HG03039 (cell line): ENCODE results near the gene DHRS13.
"Not testable (repeated sequence)": the region's sequence is repeated elsewhere in the genome, so short reads cannot be mapped to it uniquely, and the experiment has no call there.

Experiments used
- ATAC-seq: cut with Tn5 transposase; IDR thresholded peaks from one replicate; pipeline ENCODE4 v1.9.1; 2021; ENCODE audit warnings: mild to moderate bottlenecking, moderate library complexity; ENCODE audit not compliant: unreplicated experiment

The DHRS13 gene

GRCh38 chr17:28883967-28884702 lies 18.7 kb downstream of the DHRS13 start:
- no peak for ATAC-seq

- no peak for ATAC-seq
Measured at GRCh38 chr17:28882154-28882895, 20.6 kb downstream of the DHRS13 start.

GRCh38 chr17:28881533-28882056 lies 21.3 kb downstream of the DHRS13 start:
- no peak for ATAC-seq

GRCh38 chr17:28880572-28880945 lies 22.3 kb downstream of the DHRS13 start:
- no peak for ATAC-seq

DNA sequence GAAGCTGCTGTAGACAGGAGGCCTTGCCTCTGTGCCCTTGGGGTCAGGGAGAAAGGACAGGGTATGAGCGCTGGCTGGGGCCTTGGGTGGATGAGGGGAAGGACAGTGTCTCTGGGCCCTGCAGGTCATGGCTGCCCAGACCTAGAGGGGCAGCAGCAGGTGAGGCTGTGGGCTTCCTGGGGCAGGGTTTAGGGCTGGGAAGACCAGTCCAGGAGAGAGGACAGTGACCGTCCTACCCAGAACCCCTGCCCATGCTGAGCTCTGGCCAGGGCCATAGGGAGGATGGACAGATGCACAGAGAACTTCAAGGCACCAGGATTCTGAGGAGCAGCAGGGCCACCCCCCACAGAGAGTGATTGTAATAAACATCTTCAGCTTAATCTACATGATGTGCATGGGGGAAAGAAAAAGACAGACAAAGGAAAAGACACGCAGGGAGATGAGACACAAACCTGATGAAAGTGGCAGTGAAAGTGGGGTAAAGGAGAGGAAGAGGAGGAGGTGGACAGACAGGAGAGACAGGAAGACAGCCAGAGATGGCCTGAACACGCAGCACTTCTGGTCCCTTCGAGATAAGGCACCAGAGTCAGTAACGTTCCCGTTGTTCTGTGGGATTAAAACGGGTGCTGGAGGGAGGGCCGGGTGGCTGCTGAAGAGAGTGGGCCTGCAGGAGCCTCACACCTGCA lies 22.9 kb downstream of the DHRS13 start:
- ATAC-seq, result no peak

GRCh38 chr17:28878981-28879380 lies 23.9 kb downstream of the DHRS13 start:
- no peak for ATAC-seq

GRCh38 chr17:28878158-28878910 lies 24.5 kb downstream of the DHRS13 start:
- no peak for ATAC-seq

DNA sequence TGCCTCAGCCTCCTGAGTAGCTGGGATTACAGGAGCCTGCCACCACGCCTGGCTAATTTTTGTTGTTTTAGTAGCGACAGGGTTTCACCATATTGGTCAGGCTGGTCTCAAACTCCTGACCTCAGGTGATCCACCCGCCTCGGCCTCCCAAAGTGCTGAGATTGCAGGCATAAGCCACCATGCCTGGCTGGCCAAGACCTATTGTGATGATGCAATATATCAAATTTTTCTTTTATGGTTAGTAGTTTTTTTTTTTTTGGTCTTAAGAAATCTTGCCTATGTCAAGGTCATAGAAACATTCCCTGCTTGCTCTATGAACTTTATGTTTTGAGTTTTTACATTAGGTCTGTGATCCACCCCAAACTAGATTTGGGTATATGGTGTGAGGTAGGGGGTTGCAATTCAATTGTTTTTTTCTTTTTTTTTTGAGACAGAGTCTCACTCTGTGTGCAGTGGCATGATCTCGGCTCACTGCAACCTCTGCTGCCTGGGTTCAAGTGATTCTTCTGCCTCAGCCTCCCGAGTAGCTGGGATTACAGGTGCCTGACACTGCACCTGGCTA lies 25.6 kb downstream of the DHRS13 start:
- ATAC-seq, result not testable (repeated sequence)

DNA sequence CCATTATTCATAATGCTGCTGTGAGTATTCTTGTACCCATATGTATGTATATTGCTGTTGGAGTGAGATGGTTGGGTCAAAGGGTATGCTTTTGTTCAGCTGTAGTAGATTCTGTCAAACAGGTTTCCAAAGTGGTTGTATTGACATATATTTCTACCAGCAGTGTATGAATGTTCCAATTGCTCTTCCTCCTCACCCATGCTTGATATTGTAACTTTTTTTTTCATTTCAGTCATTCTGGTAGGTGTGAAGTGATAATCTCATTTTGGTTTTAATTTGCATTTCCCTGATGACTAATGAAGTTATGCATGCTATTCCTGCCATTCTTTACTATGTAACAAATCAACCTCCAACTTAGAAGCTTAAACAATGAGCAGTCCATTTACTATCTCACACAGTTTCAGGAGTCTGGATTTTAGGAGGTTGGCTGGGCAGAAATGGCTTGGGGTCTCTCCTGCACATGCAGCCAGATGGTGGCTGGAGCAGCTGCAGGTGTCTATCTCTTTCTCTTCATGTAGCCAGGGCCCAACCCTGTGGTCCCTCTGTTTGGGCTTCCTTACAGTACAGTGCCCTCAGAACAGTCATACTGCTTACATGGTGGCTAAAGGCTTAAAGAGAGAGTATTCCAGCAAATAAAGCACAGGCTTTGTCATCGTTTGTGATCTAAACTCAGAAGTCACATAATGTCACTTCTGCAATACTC lies 26.9 kb downstream of the DHRS13 start:
- ATAC-seq, result no peak

DNA sequence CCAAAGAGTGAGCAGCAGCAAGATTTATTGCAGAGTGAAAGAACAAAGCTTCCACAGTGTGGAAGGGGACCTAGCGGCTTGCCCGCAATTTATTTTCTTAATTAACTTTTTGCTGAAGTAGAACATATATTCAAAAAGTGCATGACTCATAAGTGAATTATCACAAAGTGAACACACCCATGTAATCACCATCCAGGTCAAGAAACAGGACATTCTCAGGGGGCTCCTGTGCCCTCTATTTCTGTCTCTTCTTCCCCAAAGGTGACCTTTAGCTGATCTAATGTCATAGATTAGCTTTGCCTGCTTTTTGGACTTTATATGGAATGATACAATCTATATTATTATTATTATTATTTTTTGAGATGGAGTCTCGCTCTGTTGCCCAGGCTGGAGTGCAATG lies 28.1 kb downstream of the DHRS13 start:
- ATAC-seq, result no peak

DNA sequence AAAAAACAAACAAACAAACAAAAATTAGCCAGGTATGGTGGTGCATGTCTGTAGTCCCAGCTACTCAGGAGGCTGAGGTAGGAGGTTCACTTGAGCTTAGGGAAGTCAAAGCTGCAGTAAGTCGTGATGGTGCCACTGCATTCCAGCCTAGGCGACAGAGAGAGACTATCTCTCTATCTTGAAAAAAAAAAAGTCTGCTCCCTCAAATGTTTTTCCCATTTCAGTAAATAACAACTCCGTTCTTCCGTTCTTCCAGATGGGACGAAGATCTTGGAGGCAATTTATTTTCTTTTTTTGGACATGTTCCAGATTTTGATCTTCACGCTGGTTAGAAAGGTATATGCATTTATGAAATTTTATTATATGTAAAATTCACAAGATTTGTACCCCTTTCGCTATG lies 29.0 kb downstream of the DHRS13 start:
- ATAC-seq, result no peak

- no peak for ATAC-seq
Measured at GRCh38 chr17:28871056-28871579, 31.8 kb downstream of the DHRS13 start.

DNA sequence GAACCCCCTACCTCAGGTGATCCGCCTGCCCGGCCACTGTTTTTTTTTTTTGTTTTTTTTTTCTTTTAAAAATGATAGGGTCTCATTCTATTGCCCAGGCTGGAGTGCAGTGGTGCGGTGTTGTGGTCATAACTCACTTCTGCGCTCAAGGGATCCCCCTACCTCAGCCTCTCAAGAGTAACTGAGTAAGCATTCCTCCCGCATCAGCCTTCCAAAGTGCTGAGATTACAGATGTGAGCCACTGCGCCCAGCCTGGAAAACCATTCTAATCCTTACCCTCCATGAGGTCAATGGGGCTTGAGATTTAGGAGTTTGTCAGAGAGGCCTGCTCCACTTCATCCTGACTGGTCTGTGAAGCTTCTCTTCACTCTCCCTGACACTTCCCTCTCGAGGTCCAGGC lies 35.6 kb downstream of the DHRS13 start:
- no peak for ATAC-seq

DNA sequence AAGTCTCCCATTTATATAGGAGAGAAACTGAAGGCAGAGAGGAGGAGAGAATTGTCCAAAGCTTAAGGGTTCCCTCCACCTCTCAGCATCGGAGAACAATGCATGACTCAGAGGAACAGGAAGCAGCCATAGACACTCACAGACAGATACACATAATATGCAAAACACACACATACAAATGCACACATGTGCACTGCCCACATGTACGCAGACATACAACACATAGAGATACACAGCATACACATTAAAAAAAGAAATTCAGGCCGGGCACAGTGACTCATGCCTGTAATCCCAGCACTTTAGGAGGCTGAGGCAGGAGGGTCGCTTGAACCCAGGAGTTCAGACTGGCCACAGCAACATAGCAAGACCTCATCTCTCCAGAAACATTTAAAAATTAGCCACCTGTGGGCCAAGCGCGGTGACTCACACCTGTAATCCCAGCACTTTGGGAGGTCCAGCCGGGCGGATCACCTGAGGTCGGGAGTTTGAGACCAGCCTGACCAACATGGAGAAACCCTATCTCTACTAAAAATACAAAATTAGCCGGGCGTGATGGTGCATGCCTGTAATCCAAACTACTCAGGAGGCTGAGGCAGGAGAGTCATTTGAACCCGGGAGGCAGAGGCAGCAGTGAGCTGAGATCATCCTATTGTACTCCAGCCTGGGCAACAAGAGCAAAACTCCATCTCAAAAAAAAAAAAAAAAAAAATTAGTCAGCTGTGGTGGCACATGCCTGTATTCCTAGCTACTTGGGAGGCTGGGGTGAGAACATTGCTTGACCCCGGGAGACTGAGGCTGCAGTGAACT lies 36.7 kb downstream of the DHRS13 start:
- no peak for ATAC-seq

DNA sequence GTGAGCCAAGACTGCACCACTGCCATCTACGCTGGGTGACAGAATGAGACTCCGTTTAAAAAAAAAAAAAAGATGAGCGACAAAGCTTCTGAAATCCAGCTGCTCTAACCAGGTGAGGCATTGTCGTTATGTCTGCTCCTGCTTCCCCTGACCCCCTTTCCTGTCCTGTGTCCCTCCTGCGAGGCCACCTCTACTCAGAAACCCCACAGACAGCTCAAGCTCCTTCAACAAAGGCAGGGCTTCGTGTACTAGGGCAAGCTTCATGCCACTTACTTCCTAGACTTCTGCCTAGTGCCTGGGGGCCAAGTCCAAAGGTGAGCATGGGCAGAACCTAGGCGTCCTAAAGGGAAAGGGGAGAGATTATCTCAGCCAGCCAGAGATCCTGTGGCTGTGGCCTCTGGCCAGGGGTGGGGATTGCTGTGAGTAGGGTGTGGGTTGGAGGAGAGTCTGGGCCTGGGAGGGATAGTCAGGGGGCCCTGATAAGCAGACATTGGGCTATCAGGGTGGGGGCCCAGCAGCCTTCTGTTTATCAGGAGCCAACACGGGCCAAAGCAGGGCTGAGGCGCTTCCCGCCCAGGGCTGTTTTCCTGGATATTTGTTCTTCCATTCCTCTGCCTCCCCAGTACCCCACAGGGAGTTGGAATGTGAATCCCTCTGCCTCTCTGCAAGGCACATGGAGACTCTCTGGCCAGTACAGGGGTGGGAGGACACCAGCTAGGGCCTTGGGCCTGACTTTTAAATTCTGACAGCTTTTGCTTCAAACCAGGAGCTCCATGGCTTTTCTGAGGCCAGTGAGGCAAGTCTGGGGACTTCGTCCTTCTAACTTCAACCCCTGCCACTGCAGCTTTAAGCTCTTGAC lies 37.7 kb downstream of the DHRS13 start:
- ATAC-seq, result no peak

GRCh38 chr17:28863953-28864352 lies 38.9 kb downstream of the DHRS13 start:
- no peak for ATAC-seq

DNA sequence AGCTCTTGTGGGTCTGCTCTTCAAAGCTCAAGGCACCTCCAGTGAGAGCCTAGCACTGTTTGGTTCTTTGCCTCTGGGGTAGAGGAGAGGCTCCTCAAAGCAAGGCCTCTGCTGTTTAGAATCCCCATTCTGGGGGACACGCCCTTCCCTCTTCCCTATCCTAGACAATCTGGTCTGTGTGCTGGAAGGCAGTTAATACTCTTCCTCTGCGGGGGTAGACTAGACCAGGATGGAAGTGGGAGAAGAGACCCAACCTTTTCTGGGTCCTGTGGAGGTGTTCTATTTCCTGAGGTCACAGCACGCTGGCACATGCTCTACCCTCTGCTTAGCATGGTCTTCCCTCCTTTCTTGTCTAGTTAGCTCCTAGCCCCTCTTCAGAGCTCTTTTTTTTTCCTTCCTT lies 40.3 kb downstream of the DHRS13 start:
- ATAC-seq, result no peak
